ENCODE results near the gene ANKS3.
"Not testable (repeated sequence)": the region's sequence is repeated elsewhere in the genome, so short reads cannot be mapped to it uniquely, and the experiment has no call there.

ANKS3 gene

DNA sequence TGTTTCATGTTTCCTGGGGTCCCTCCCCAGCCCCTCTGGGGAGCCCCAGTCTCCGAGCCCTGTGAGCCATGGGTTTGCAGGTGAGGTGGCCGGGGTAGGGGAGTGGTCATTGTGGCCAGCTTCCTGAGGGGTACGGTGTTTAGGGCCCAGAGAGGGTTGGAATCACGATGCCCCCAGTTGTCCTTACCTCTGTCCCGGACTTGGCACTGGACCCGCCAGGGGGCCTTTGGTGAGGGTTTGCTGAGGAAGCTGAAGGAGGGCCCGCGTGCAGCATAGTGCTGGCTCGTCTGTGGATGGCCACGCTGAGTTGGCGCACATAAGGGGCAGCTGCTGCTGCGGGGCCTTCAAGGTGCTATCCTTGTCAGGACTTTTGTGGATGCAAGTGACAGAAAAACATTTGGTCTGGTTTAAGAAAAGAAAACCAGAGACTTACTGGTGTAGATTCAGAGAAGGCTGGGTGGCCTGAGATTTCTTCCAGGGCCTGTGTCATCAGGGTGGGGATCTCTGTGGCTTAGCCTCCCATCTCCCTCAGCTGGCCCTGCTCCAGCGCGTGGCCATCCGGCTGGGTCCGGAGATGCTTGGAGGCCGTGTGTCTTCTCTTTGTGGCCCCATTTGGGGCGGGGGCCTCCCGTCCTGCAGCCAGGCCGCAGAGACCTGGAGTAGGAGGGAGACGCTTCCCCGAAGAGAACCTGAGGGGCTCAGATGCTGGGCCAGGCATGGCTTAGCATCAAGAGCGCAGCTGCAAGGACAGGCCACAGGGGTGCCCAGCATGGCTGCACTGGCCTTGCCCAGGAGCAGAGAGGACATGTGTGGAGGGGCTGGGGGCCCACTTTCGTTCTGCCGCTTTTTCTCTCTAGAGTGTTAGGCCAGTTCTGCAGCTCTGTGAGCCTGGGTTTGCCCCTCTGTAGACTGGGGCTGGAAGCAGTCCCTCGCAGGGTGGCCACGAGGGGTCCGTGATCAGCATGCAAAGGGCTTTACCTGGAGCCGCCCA is 74.4 kb downstream of the ANKS3 start:
- Mint-ChIP-seq H3K9me3 (no peaks in the 10 kb centered on the region), H3K27ac (peak overlapping the region; percentile 93), H3K4me1 (ENCODE audit: low read depth) (peaks cover 63% of the 10 kb centered on the region), H3K4me3 (no peak overlapping the region), H3K27me3 (no peaks in the 10 kb centered on the region), H3K36me3 (ENCODE audit: low read depth) (peaks cover 99% of the 10 kb centered on the region)
- intact Hi-C loops (cut with micrococcal nuclease) = loop anchor here (5.0 to 10.0 kb wide), 2 partner anchors 32 to 145 kb away; no protein-coding TSS in a partner anchor

DNA sequence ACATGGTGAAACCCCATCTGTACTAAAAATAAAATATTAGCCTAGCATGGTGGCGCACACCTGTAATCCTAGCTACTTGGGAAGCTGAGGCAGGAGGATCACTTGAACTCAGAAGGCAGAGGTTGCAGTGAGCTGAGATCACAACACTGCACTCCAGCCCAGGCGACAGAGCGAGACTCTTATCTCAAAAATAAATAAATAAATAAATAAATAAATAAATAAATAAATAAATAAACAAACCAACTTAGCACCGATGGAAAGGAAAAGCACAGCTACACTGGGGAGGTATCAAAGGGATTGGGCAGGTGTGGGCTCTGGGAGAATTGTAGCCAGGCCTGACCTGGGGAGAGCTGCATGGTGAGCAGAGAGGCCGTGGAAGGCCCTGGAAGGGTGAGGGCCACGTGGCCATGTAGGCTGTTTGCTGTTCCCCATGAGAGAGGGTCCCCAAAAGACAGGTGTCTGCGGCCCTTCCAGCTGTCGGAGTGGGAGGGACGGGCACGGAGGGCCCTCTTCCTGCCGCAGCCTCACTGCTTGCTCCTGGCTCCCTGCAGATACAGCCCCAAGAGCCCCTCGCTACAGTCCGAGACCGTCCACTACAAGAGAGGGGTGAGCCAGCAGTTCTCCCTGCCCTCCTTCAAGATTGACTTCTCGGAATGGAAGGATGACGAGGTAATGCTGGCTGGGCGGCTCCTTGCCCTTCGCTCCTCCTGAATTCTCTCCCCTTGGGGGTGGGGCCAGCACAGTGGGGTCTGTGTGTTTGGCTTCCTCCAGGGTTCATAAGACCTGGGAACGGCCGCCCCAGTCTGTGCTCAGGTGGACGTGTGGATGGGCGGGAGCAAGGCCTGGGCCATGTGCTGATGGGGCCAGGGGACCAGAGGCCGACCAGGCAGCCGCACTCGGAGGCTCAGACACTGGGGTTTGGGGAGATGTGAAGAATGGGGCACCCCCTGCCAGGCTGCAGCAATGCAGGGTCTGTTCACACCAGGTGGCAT is 77.1 kb downstream of the ANKS3 start:
- Mint-ChIP-seq H3K27ac (no peak overlapping the region), H3K9me3 (no peaks in the 10 kb centered on the region), H3K36me3 (ENCODE audit: low read depth) (peaks cover 100% of the 10 kb centered on the region), H3K27me3 (no peaks in the 10 kb centered on the region), H3K4me3 (no peak overlapping the region), H3K4me1 (ENCODE audit: low read depth) (peaks cover 36% of the 10 kb centered on the region)
- intact Hi-C loops (cut with micrococcal nuclease) = no loop called here

DNA sequence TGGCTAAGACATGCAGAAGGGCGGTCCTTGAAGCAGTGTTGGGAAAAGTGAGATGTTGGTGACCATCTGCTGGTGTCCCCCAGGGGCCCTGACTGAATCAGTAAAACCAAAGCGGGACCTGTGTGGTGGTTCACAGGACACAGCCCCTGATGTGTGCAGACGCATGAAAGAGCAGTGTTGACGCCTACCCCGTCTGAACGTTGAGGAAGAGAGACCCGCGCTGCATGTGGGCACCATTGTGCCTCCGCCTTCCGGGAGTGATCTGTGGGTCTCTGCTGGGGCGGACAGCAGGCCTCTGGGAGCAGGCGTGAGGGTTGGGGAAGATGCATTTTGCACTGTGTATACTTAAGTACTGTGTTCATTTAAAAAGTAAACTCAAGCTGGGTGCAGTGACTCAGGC is 77.8 kb downstream of the ANKS3 start:
- Mint-ChIP-seq H3K27me3 (no peaks in the 10 kb centered on the region), H3K9me3 (no peaks in the 10 kb centered on the region), H3K4me1 (ENCODE audit: low read depth) (peaks cover 31% of the 10 kb centered on the region), H3K4me3 (no peak overlapping the region), H3K27ac (no peak overlapping the region), H3K36me3 (ENCODE audit: low read depth) (peaks cover 100% of the 10 kb centered on the region)
- intact Hi-C loops (cut with micrococcal nuclease) = no loop called here

DNA sequence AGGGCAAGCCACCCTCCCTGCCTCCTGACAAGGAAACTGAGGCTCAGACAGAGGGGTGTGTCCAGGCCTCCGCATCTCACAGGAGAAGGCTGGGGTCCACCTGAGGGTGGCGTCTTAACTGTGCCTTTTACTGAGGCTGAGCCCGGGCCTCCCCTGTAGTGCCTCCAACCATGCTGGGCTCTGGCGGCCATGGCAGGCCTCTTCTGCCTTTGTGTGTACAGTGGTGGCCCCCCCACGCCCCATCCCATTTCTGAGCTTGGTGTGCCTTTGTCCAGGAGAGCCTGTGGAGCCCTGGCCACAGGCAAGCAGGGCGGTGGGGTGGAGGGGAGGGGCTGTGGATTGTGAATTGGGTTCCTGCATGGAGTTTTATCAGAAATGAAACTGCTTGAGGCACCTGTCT is 78.3 kb downstream of the ANKS3 start:
- intact Hi-C loops (cut with micrococcal nuclease) = no loop called here
- H3K27ac Mint-ChIP-seq = no peak overlapping the region

DNA sequence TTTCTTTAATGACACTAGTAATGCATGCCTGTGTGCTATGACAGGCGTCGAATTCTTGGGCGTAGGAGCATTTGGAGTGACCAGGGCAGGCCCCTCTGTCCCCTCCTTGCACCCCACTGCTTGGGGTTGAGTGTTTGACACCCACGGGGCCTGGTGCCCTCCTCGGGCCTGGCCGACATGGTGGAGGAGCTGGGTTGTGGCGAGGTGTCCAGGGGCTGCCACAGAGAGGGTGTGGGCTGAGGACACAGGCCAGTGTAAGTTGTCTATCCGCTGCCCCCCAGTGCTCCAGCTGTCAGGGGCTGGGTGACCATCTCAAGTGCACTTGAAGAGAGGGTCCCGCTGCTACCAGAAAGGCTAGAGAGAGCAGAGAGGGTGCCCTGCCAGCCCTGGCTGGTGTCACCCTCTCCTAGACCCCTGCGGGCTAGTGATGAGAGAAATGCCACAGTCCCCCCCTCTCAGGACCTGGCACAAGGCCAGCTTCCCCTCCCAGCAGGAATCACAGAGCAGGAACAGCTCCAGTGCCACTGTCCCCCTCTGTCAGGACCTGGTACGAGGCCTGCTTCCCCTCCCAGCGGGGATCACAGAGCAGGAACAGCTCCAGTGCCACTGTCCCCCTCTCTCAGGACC is 79.0 kb downstream of the ANKS3 start:
- H3K36me3 Mint-ChIP-seq (ENCODE audit: low read depth) = peaks cover 100% of the 10 kb centered on the region
- intact Hi-C loops (cut with micrococcal nuclease) = no loop called here
- no peak overlapping the region for H3K27ac Mint-ChIP-seq
- no peaks in the 10 kb centered on the region for H3K9me3 Mint-ChIP-seq
- peaks cover 30% of the 10 kb centered on the region for H3K4me1 Mint-ChIP-seq (ENCODE audit: low read depth)
- no peaks in the 10 kb centered on the region for H3K27me3 Mint-ChIP-seq
- no peak overlapping the region for H3K4me3 Mint-ChIP-seq

More for the DNA sequence above, 78.3 kb downstream of the ANKS3 start:
- H3K4me1 Mint-ChIP-seq (ENCODE audit: low read depth) = peaks cover 30% of the 10 kb centered on the region
- no peaks in the 10 kb centered on the region for H3K9me3 Mint-ChIP-seq
- H3K27me3 Mint-ChIP-seq = no peaks in the 10 kb centered on the region
- peaks cover 100% of the 10 kb centered on the region for H3K36me3 Mint-ChIP-seq (ENCODE audit: low read depth)
- no peak overlapping the region for H3K4me3 Mint-ChIP-seq

DNA sequence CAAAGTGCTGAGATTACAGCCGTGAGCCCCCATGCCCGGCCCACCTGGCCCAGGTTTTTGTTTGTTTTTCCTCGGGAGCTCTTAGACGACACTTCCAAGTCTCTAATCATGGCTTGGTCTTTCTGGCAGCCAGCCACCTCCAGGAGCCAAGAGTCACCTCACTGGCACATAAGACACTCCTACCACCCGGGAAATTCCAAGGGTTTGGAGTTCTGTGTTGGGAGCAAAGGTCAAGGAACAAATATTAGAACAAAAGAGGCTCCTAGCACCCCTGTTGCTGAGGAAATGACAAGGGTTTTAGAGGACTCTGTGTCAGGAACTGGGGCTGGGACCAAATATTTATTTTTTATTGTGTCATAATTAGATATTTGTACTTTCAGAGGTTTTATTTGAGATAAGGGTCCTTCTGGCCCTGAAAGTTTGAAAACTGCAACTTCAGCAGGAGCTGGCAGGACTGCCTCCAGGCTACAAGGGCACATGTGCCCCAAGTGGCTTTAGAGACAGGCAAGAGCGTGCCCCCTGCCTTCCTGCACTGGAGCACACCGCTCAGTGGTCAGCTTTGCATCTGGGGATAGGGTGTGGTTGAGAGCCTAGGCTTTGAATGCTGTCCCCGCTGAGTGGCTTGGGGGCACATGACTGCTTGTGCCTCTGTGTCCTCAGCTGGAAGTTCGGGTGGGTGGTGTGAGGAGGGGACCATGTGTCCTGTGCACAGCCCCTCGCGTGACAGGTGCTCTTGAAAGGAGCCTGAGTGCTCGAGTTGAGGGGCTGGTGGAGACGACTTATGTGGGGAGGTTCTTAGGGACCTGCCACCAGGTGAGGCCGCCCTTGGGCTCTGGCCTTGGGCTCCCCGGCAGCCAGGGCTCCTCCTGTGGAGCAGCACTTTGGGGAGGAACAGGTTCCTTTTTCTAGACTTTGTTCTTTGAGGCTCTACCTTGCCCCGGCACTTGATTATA is 79.8 kb downstream of the ANKS3 start:
- Mint-ChIP-seq H3K36me3 (ENCODE audit: low read depth) (peaks cover 100% of the 10 kb centered on the region), H3K27me3 (no peaks in the 10 kb centered on the region), H3K27ac (no peak overlapping the region), H3K9me3 (no peaks in the 10 kb centered on the region), H3K4me3 (no peak overlapping the region), H3K4me1 (ENCODE audit: low read depth) (peaks cover 30% of the 10 kb centered on the region)
- intact Hi-C loops (cut with micrococcal nuclease) = no loop called here

DNA sequence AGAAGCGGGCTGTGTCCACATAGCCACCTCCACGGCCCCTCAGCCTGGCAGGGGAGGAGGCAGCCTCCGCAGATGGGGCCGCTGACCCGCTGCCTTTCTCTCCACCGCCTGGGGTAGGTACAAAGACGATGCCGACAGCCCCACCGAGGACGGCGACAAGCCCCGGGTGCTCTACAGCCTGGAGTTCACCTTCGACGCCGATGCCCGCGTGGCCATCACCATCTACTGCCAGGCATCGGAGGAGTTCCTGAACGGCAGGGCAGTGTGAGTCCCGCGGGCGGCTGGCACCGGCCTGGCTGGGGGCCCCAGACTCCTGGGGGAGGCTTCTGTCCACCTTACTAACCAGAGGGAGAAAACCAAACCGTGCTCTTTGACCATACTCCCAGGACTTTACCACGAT is 81.5 kb downstream of the ANKS3 start:
- intact Hi-C loops (cut with micrococcal nuclease) = no loop called here
- Mint-ChIP-seq H3K27me3 (no peaks in the 10 kb centered on the region), H3K4me1 (ENCODE audit: low read depth) (peaks cover 30% of the 10 kb centered on the region), H3K4me3 (no peak overlapping the region), H3K27ac (no peak overlapping the region), H3K36me3 (ENCODE audit: low read depth) (peaks cover 96% of the 10 kb centered on the region), H3K9me3 (no peaks in the 10 kb centered on the region)

DNA sequence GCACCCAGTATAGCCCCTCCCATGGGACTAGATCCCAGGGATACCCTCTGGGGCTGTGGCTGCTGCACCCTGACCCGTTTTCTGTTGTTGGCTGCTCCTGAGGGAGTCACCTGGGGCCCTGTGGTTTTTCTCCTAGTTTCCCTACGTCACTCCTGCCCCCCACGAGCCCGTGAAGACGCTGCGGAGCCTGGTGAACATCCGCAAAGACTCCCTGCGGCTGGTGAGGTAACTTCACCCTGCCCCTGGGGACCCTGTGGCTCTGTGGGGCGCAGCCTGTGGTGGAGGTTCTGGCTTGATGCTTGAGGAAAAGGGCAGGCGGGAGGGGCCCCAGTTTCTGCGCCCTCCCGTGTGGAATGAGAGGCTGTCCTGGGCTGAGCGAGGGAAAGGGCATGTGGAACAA is 82.2 kb downstream of the ANKS3 start:
- Mint-ChIP-seq H3K36me3 (ENCODE audit: low read depth) (peaks cover 96% of the 10 kb centered on the region), H3K9me3 (no peaks in the 10 kb centered on the region), H3K27ac (no peak overlapping the region), H3K4me3 (no peak overlapping the region), H3K27me3 (no peaks in the 10 kb centered on the region), H3K4me1 (ENCODE audit: low read depth) (peaks cover 35% of the 10 kb centered on the region)
- intact Hi-C loops (cut with micrococcal nuclease) = no loop called here

DNA sequence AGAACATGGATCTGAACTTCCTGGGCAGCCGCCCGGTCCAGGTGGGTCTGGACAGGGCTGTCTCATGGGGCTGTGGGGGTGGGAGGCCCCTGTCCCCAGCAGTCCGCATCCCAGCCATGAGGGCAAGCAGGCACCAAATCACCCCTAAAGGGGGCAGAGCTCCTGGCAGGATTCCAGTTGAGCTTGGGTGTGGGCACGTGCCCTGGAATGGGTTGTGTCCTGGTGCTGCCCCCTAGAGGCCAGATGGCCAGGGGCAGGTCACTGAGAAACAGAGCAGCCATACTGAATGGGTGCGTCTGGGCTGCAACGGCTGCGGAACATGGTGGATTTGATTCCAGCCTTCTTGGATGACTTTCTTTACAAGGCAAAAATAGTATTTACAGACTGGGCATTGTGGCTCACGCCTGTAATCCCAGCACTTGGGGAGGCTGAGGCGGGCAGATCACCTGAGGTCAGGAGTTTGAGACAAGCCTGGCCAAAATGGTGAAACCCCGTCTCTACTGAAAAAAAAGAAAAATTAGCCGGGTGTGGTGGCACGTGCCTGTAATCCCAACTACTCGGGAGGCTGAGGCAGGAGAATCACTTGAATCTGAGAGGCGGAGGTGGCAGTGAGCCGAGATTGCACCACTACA is 83.5 kb downstream of the ANKS3 start:
- H3K4me3 Mint-ChIP-seq; H3K9me3 Mint-ChIP-seq; intact Hi-C loops (cut with micrococcal nuclease); H3K27me3 Mint-ChIP-seq: not testable (repeated sequence)
- peak overlapping the region; percentile 80 for H3K27ac Mint-ChIP-seq
- H3K4me1 Mint-ChIP-seq (ENCODE audit: low read depth) = peaks cover 39% of the 10 kb centered on the region
- peaks cover 96% of the 10 kb centered on the region for H3K36me3 Mint-ChIP-seq (ENCODE audit: low read depth)

DNA sequence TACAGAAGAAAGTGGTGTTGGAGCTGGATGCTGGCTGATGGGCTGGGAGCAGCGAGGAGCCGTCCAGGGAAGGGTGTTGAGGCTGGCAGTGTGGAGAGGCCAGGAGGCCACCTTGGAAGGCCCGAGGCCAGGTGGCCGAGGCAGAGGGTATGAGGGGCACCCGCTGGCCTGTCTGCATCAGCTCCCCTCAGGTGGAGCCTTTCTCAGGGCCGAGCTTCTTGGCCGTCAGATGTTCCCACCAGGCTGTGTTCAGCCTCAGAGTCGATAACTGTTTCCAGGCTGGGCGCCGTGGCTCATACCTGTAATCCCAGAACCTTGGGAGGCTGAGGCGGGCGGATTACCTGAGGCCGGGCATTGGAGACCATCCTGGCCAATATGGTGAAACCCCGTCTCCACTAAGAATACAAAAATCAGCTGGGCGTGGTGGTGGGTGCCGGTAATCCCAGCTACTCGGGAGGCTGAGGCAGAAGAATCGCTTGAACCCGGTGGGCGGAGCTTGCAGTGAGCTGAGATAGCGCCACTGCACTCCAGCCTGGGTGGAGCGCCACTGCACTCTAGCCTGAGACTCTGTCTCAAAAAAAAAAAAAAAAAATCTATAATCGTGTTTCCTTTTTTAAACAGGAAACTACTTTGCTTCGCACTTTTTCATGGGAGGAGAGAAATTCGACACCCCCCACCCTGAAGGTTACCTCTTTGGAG is 84.2 kb downstream of the ANKS3 start:
- Mint-ChIP-seq H3K27ac (peak overlapping the region; percentile 80), H3K9me3 (no peaks in the 10 kb centered on the region), H3K27me3 (no peaks in the 10 kb centered on the region), H3K4me3 (no peak overlapping the region), H3K4me1 (ENCODE audit: low read depth) (peaks cover 44% of the 10 kb centered on the region), H3K36me3 (ENCODE audit: low read depth) (peaks cover 96% of the 10 kb centered on the region)
- intact Hi-C loops (cut with micrococcal nuclease) = no loop called here

DNA sequence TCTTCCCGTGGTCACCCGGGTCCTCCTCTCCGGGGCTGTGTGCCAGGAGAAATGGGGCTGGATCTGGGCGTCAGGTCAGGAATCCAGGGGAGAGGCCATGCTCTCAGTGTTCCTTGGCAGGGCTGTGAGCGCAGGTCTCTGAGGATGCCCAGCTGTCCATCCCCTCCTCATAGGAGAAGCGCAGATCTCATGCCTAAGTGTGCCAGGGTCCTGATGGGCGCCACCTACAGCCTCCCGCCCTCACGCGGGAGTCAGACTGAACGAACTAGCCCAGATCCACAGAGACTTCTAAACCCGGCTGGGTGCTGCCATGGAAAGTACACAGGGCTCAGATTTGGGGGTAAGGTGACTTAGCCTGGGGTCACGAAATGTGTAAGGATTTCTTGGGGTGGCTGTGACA is 85.2 kb downstream of the ANKS3 start:
- Mint-ChIP-seq H3K4me1 (ENCODE audit: low read depth) (peaks cover 44% of the 10 kb centered on the region), H3K27me3 (no peaks in the 10 kb centered on the region), H3K4me3 (no peak overlapping the region), H3K36me3 (ENCODE audit: low read depth) (peaks cover 95% of the 10 kb centered on the region), H3K9me3 (no peaks in the 10 kb centered on the region), H3K27ac (peak overlapping the region; percentile 57)
- intact Hi-C loops (cut with micrococcal nuclease) = no loop called here

DNA sequence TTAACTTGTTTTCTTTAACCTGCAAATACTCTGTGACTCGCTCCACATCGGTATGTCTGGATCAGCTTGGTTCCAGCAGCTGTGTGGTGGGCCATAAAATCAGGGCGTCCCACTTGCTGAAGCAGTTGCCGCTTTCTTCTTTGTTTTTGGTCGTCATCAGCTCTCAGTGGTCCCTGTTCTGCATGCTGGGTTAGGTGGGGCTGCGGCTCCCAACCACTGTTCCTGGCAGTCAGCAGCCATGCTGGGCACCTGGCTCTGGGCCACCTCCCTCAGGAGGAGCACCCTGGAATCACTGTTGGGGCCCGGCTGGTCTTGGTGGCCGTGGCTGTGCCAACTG is 86.5 kb downstream of the ANKS3 start:
- peaks cover 87% of the 10 kb centered on the region for H3K36me3 Mint-ChIP-seq (ENCODE audit: low read depth)
- intact Hi-C loops (cut with micrococcal nuclease) = no loop called here
- no peaks in the 10 kb centered on the region for H3K27me3 Mint-ChIP-seq
- H3K4me3 Mint-ChIP-seq = no peak overlapping the region
- H3K4me1 Mint-ChIP-seq (ENCODE audit: low read depth) = peaks cover 44% of the 10 kb centered on the region
- H3K9me3 Mint-ChIP-seq = no peaks in the 10 kb centered on the region
- no peak overlapping the region for H3K27ac Mint-ChIP-seq

Measured in dendritic cell treated with granulocyte-macrophage colony-stimulating factor and Interleukin-4, amounts not matched to agents 40 ng/mL and 50 ng/mL, for 4 days (primary cell).